CD4-positive, CD25-positive, alpha-beta regulatory T cell (primary cell): ENCODE measurements around the gene ACP3. TPM values are rescaled to one million over a fixed set of nuclear protein-coding genes. Genes with fewer than 3 reads are reported as not detected.

ENCODE experiments used
- ATAC-seq, 2 donors: fragments of 150-1000 bp; cut with Tn5 transposase; one replicate each; pipeline ENCODE4 v1.10.0; 2021; ENCODE audit warnings: low read depth in 2 of 2, moderate number of reproducible peaks in 2 of 2, moderate library complexity in 1 of 2
- DNase-seq, 3 donors: peaks; one replicate each; pipeline versions ENCODE4 v3.0.0 to v3.0.0-alpha.2; 2012 to 2022; ENCODE audit warnings: mixed read lengths in 1 of 3
- H3K27ac ChIP-seq: one replicate; pipeline ENCODE4 v1.7.0; 2013; ENCODE audit warnings: mild to moderate bottlenecking, low read length; ENCODE audit not compliant: insufficient read depth, poor library complexity, severe bottlenecking
- H3K27me3 ChIP-seq: one replicate; pipeline ENCODE4 v1.7.0; 2013; ENCODE audit warnings: low read length; ENCODE audit not compliant: control insufficient read depth, insufficient read depth
- H3K36me3 ChIP-seq: one replicate; pipeline ENCODE4 v1.7.0; 2013; ENCODE audit warnings: mild to moderate bottlenecking, low read length, moderate library complexity; ENCODE audit not compliant: control insufficient read depth, insufficient read depth
- H3K4me1 ChIP-seq: 2 replicates; pipeline ENCODE4 v1.7.0; 2013; ENCODE audit warnings: mild to moderate bottlenecking, low read length; ENCODE audit not compliant: insufficient read depth, control insufficient read depth, poor library complexity, severe bottlenecking
- H3K4me3 ChIP-seq: one replicate; pipeline ENCODE4 v1.7.0; 2013; ENCODE audit warnings: low read depth, mild to moderate bottlenecking, low read length, moderate library complexity
- H3K9me3 ChIP-seq, 2 experiments: 1 replicate in 1 of 2; 2 replicates in 1 of 2; pipeline ENCODE4 v1.7.0; 2013; ENCODE audit warnings: low read length in 2 of 2, mild to moderate bottlenecking in 1 of 2, moderate library complexity in 1 of 2; ENCODE audit not compliant: control insufficient read depth in 2 of 2
- H3K27ac Mint-ChIP-seq, 3 donors: one replicate each; pipeline ENCODE4 v1.8.0; 2020 to 2022; ENCODE audit warnings: mild to moderate bottlenecking in 3 of 3, mixed read lengths in 3 of 3, moderate library complexity in 2 of 3
- H3K27me3 Mint-ChIP-seq: one replicate; pipeline ENCODE4 v1.8.0; 2022; ENCODE audit warnings: mild to moderate bottlenecking, mixed read lengths
- H3K36me3 Mint-ChIP-seq: one replicate; pipeline ENCODE4 v1.8.0; 2020; ENCODE audit warnings: mixed read lengths
- H3K4me1 Mint-ChIP-seq, 4 donors: one replicate each; pipeline ENCODE4 v1.8.0; 2020 to 2022; ENCODE audit warnings: mixed read lengths in 4 of 4, mild to moderate bottlenecking in 1 of 4
- H3K4me3 Mint-ChIP-seq, 4 donors: one replicate each; pipeline ENCODE4 v1.8.0; 2020 to 2022; ENCODE audit warnings: mild to moderate bottlenecking in 4 of 4, mixed read lengths in 4 of 4, moderate library complexity in 3 of 4
- H3K9me3 Mint-ChIP-seq, 7 donors: one replicate each; pipeline ENCODE4 v1.8.0; 2020 to 2022; ENCODE audit warnings: mixed read lengths in 7 of 7, mild to moderate bottlenecking in 3 of 7, moderate library complexity in 2 of 7
- polyA plus RNA-seq, 4 donors: library from polyadenylated mRNA; unstranded; fragments of 300-500 nt; fragmentation: Illumina TruSeq; gene quantifications; one replicate each; pipeline ENCODE4 v1.2.3, GENCODE V29; 2021
- total RNA-seq: library from RNA; stranded (reverse); gene quantifications from one replicate; pipeline ENCODE4 v1.2.3, GENCODE V29; 2022

The ACP3 gene
- total RNA-seq, result not detected
- polyA plus RNA-seq, result not detected

GRCh38 chr3:132317229-132317948 is at the start of gene ACP3:
Gene ACP3 (plus strand): TSS chr3:132317407. CDS start chr3:132317457, 50 bp downstream.
- Histone ChIP-seq H3K4me1 (no peaks in the 10 kb centered on the region), H3K9me3 (no peaks in the 10 kb centered on the region), H3K4me3 (no peak within 1 kb of the TSS), H3K27me3 (peaks cover 4% of the 10 kb centered on the region), H3K36me3 (no peaks in the 10 kb centered on the region), H3K27ac (no peak within 1 kb of the TSS)
- peaks cover 0 to 3% (median 0%) of the 10 kb centered on the region in 7 donors for H3K9me3 Mint-ChIP-seq
- ATAC-seq, result peak in 1 of 2 donors; percentile 43
- H3K36me3 Mint-ChIP-seq, result no peaks in the 10 kb centered on the region
- H3K4me3 Mint-ChIP-seq, result no peak within 1 kb of the TSS
- no peak for DNase-seq
- H3K4me1 Mint-ChIP-seq, result no peaks in the 10 kb centered on the region
- H3K27me3 Mint-ChIP-seq, result peaks cover 22% of the 10 kb centered on the region
- H3K27ac Mint-ChIP-seq, result no peak within 1 kb of the TSS

- Mint-ChIP-seq H3K27ac (no peak overlapping the region), H3K4me3 (no peak overlapping the region), H3K9me3 (peaks cover 0 to 1% (median 0%) of the 10 kb centered on the region in 7 donors), H3K4me1 (no peaks in the 10 kb centered on the region), H3K36me3 (no peaks in the 10 kb centered on the region), H3K27me3 (peaks cover 15% of the 10 kb centered on the region)
- Histone ChIP-seq H3K36me3 (no peaks in the 10 kb centered on the region), H3K27me3 (no peaks in the 10 kb centered on the region), H3K9me3 (no peaks in the 10 kb centered on the region), H3K27ac (no peak overlapping the region), H3K4me1 (no peaks in the 10 kb centered on the region), H3K4me3 (no peak overlapping the region)
- DNase-seq, result peak in 1 of 3 donors; percentile 12
- ATAC-seq, result no peak
Measured at GRCh38 chr3:132268956-132269355, 48.3 kb upstream of the ACP3 start.

- H3K27ac ChIP-seq, result no peak overlapping the region
- ATAC-seq (no peak), DNase-seq (no peak)
- no peaks in the 10 kb centered on the region for H3K27me3 ChIP-seq
- H3K4me1 Mint-ChIP-seq, result no peaks in the 10 kb centered on the region
- H3K36me3 ChIP-seq, result no peaks in the 10 kb centered on the region
- peaks cover 12% of the 10 kb centered on the region for H3K27me3 Mint-ChIP-seq
- H3K4me1 ChIP-seq, result no peaks in the 10 kb centered on the region
- no peaks in the 10 kb centered on the region for H3K36me3 Mint-ChIP-seq
- H3K4me3 ChIP-seq, result no peak overlapping the region
- H3K9me3 ChIP-seq, result peaks cover 4 to 6% of the 10 kb centered on the region in 2 experiments
- no peak overlapping the region for H3K27ac Mint-ChIP-seq
- H3K4me3 Mint-ChIP-seq, result no peak overlapping the region
- peaks cover 0 to 9% (median 0%) of the 10 kb centered on the region in 7 donors for H3K9me3 Mint-ChIP-seq
Measured at GRCh38 chr3:132273036-132273435, 44.2 kb upstream of the ACP3 start.

GRCh38 chr3:132276228-132276906 is 40.8 kb upstream of the ACP3 start:
- peaks cover 4 to 6% of the 10 kb centered on the region in 2 experiments for H3K9me3 ChIP-seq
- H3K27me3 ChIP-seq, result no peaks in the 10 kb centered on the region
- no peak overlapping the region for H3K4me3 Mint-ChIP-seq
- H3K36me3 ChIP-seq, result no peaks in the 10 kb centered on the region
- H3K27ac ChIP-seq, result no peak overlapping the region
- H3K36me3 Mint-ChIP-seq, result no peaks in the 10 kb centered on the region
- no peak overlapping the region for H3K4me3 ChIP-seq
- no peak for DNase-seq
- H3K4me1 ChIP-seq, result no peaks in the 10 kb centered on the region
- H3K27ac Mint-ChIP-seq, result no peak overlapping the region
- peaks cover 0 to 11% (median 0%) of the 10 kb centered on the region in 7 donors for H3K9me3 Mint-ChIP-seq
- peaks cover 5% of the 10 kb centered on the region for H3K27me3 Mint-ChIP-seq
- no peak for ATAC-seq
- H3K4me1 Mint-ChIP-seq, result no peaks in the 10 kb centered on the region

GRCh38 chr3:132279030-132279429 is 38.2 kb upstream of the ACP3 start:
- H3K9me3 ChIP-seq, result peaks cover 4 to 6% of the 10 kb centered on the region in 2 experiments
- ATAC-seq, result no peak

GRCh38 chr3:132283440-132283839 is 33.8 kb upstream of the ACP3 start:
- Histone ChIP-seq H3K27ac (no peak overlapping the region), H3K4me1 (no peaks in the 10 kb centered on the region), H3K9me3 (no peaks in the 10 kb centered on the region), H3K36me3 (no peaks in the 10 kb centered on the region), H3K27me3 (peaks cover 2% of the 10 kb centered on the region), H3K4me3 (no peak overlapping the region)
- Mint-ChIP-seq H3K27ac (no peak overlapping the region), H3K36me3 (no peaks in the 10 kb centered on the region), H3K4me1 (no peaks in the 10 kb centered on the region), H3K9me3 (peaks cover 0 to 8% (median 2%) of the 10 kb centered on the region in 7 donors), H3K4me3 (no peak overlapping the region), H3K27me3 (no peaks in the 10 kb centered on the region)
- no peak for DNase-seq
- no peak for ATAC-seq

More at GRCh38 chr3:132279030-132279429, 38.2 kb upstream of the ACP3 start:
- no peak overlapping the region for H3K27ac Mint-ChIP-seq
- H3K36me3 ChIP-seq, result no peaks in the 10 kb centered on the region
- H3K27ac ChIP-seq, result no peak overlapping the region
- no peaks in the 10 kb centered on the region for H3K36me3 Mint-ChIP-seq
- H3K4me3 Mint-ChIP-seq, result no peak overlapping the region
- no peaks in the 10 kb centered on the region for H3K4me1 ChIP-seq
- no peak for DNase-seq
- peaks cover 0 to 11% (median 0%) of the 10 kb centered on the region in 7 donors for H3K9me3 Mint-ChIP-seq
- no peaks in the 10 kb centered on the region for H3K27me3 Mint-ChIP-seq
- H3K4me1 Mint-ChIP-seq, result no peaks in the 10 kb centered on the region
- no peaks in the 10 kb centered on the region for H3K27me3 ChIP-seq
- no peak overlapping the region for H3K4me3 ChIP-seq

- Histone ChIP-seq H3K4me3 (no peak overlapping the region), H3K27ac (no peak overlapping the region), H3K9me3 (no peaks in the 10 kb centered on the region), H3K27me3 (peaks cover 2% of the 10 kb centered on the region), H3K36me3 (no peaks in the 10 kb centered on the region), H3K4me1 (no peaks in the 10 kb centered on the region)
- H3K36me3 Mint-ChIP-seq, result no peaks in the 10 kb centered on the region
- no peaks in the 10 kb centered on the region for H3K4me1 Mint-ChIP-seq
- DNase-seq (no peak), ATAC-seq (no peak)
- H3K27me3 Mint-ChIP-seq, result no peaks in the 10 kb centered on the region
- H3K9me3 Mint-ChIP-seq, result peaks cover 0 to 8% (median 2%) of the 10 kb centered on the region in 7 donors
- H3K27ac Mint-ChIP-seq, result no peak overlapping the region
- H3K4me3 Mint-ChIP-seq, result no peak overlapping the region
Measured at GRCh38 chr3:132283916-132284405, 33.2 kb upstream of the ACP3 start.
